NCI-H345 (cell line): ENCODE results near the gene MAGI2.

Experiments
- DNase-seq: peaks from one replicate; lab custom pipeline; 2025; lab: John Stamatoyannopoulos, UW

The MAGI2 gene

GRCh38 chr7:78786055-78786454, 667.4 kb downstream of the MAGI2 start:
- DNase-seq, result no peak

GRCh38 chr7:78783179-78783962, 670.1 kb downstream of the MAGI2 start:
- no peak for DNase-seq

DNA sequence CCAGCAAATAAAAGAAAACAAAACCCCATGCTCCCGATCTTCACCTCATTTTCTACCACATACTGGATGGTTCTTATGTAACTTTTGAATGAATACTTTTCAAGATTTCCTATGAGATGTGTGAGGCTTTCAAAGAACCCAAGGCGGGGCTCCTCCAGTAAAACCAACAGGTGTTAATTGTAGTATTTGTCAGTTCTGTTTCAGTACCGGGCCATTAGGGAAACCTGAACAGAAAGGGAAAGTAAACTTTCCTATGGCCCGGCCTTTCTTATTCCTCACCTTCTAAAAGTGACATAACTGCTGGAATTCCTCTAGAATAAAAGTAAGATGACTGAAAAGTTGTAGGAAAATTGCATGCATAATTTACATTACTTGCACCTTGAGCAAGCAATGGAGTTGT, 672.9 kb downstream of the MAGI2 start:
- no peak for DNase-seq

GRCh38 chr7:78779788-78780187, 673.7 kb downstream of the MAGI2 start:
- DNase-seq, result no peak

- DNase-seq, result no peak
These were observed 675.6 kb downstream of the MAGI2 start for GRCh38 chr7:78777829-78778228.

DNA sequence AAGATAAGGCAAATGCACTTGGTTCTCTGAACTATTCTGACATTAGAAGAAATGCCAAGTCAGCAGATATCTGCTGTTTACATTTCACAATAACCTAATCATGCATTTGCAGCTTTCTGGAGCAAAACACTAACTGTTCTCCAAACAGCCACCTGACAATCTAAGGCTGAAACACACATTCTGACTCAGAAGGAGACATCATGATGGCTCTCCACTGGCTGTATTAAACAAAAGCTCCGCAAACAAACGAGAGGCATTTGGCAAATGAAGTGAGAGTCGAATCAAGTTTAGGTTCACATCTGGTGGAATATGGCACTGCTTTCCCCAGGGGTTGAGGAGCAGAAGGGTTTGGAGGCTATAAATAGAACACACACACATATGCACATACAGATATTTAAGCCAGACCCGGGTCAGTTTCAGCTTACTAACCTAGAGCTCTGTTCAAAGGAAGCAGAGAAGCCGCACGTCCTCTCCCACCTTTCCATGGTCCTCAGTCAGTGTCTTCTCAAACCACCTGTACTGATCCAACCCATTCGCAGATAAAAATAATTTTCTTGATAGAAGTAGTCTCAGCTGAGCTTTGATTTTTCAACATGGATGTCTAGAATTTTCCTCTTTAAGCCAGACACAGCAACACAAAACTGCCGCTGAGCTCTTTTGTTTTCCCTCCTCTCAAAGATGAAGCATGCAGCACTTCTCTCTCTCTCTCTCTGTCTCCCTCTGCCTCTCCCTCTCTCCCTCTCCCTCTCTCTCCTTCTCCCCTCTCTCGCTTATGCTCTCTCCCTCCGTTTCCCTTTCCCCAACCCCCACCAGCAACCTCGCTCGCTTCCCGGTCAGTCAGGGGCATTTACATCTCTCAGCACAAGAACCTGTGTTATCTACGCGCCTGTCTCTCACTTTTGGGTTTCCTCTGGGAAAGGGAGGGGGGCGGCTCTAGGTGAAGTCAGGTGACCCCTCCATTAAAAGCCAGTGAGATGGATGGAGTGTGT, 682.8 kb downstream of the MAGI2 start:
- DNase-seq, result peak; percentile 66

GRCh38 chr7:78769481-78770101, 683.9 kb downstream of the MAGI2 start:
- peak; percentile 21 for DNase-seq

DNA sequence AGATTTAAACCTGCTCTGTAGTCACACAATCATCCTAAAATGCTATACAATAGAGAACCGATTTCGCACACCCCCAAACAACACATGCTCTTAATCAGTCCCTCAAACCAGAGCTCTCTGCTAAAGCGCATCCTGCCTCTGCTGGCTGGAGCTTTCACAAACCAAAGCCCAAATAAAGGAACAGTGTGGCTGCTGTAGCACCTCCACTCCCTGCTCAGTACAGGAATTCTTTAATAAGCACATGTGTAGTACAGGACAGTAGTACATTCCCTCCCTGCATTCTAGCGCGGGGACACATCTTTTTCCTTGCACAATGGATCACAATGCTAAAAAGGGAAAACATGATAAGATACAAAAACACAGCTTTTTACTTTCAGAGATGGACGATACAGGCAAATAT, 684.6 kb downstream of the MAGI2 start:
- no peak for DNase-seq

- no peak for DNase-seq
These were observed 687.3 kb downstream of the MAGI2 start for GRCh38 chr7:78765943-78766729.

GRCh38 chr7:78764571-78764970, 688.9 kb downstream of the MAGI2 start:
- no peak for DNase-seq

DNA sequence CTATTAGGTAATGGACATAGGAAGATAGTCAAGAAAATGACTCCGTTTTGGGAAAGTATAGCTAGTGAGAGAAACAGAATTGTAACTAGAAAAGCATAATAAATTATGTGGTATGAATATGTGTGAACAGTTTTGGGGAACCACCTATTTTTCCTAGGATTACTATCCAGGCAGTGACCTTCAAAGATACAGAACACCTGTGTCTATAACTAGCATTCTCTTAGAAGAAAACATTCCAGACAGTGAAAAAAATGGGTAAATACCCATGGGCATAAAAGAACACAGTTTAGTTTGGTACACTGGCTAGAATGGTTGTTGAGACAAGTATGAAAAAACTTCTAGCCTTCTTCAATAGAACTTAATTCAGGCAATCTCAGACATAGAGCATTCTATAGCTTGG, 690.8 kb downstream of the MAGI2 start:
- no peak for DNase-seq

GRCh38 chr7:78760620-78761355, 692.7 kb downstream of the MAGI2 start:
- DNase-seq, result no peak

- no peak for DNase-seq
These were observed 700.9 kb downstream of the MAGI2 start for GRCh38 chr7:78752554-78752953.

DNA sequence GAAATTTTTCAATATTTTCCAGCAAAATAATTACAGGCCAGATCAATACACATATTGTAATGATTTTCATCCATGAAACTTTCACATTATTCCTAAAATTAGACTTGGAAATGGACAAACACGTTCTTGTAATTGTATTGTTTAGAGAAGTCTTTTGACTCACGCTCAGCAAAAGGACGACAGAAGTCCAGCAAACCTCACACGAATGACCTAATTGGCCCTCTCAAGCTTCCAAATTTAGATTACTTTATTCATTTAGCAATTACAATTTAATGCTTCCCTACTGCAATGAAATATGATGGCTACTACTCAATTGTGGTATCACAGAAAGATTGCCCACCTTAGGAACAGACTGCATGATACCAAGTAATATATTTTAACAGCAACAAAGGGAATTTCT, 702.2 kb downstream of the MAGI2 start:
- no peak for DNase-seq

DNA sequence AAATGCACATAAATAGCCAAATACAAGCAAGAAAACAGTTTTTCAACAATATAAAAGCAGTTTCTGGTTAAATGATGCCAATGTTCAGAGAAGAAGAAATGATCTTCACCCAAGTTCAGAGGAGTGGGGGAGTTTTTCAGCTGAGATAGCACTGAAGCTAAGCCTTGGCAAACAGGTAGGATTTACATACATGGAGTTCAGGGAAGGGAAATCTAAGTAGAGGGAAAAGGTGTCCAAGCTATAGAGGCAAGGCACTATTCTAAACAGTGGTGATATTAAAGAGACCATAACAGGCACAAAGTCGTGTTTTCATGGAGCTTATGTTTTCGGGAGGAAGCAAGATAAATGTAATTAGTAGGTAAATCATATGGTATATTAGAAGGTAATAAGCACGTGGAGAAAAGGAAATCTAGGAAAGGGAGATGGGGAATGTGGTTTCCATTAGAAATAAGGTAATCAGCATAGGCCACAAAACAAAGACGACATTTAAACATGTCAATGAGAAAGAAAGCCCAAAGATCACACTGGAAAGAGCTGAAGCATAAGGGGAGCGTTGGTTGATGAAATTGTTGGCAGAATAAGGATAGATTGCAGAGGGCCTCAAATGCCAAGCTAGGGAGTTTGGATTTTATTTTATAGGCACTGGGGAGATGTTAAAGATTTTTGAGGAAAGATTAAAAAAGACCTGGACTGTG, 704.3 kb downstream of the MAGI2 start:
- no peak for DNase-seq

GRCh38 chr7:78747592-78747991, 705.9 kb downstream of the MAGI2 start:
- DNase-seq, result no peak

DNA sequence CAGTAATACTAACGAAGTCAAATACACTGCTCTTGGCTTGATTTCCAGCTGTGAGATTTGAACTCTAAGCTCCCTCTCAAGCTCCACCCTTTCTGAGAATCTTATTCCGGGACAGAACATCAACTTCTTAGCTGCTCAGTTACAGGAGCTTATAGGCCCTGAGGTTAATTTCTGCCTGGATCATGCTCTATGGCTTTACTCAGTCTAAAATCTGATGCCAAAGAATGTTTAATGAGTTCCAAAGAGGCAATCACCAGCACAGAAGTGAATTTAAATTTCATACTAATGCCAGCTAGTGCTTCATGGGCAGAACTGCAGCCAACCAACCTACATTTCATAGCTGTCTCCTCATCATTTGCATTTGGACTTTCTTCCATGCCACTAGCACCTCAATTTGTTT, 707.2 kb downstream of the MAGI2 start:
- no peak for DNase-seq

- no peak for DNase-seq
These were observed 710.8 kb downstream of the MAGI2 start for GRCh38 chr7:78742694-78743093.

GRCh38 chr7:78736548-78736947, 716.9 kb downstream of the MAGI2 start:
- no peak for DNase-seq

DNA sequence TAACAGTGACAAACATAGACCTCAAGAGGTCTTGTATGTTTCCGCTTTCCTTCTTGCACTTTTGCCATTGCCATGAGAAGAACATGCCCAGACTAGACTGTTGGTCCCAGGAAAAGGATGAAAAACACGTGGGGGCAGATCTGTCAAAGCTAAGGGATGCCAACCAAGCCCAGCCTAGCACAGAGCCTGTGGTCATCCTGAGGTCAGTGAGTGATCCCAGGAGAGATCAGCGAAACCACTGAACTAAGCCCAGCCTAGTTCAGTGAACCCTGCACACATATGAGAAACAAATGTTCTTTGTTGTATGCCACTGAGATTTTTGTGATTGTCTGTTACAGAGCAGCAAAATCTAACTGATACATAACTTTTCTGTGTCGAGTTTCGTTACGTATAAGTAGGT, 718.8 kb downstream of the MAGI2 start:
- DNase-seq, result no peak
